CD4-positive, alpha-beta T cell (primary cell): ENCODE results near the gene H2AZ1. TPM values are rescaled to one million over a fixed set of nuclear protein-coding genes. Genes with fewer than 3 reads are reported as not detected.
A peak's percentile ranks its signal among the peaks of the same experiment; 100 is the strongest.

ENCODE experiments used
- ATAC-seq: fragments of 200-7000 bp; cut with Tn5 transposase; one replicate; pipeline ENCODE4 v1.10.0; 2022; ENCODE audit warnings: mild to moderate bottlenecking; ENCODE audit not compliant: poor library complexity
- CTCF ChIA-PET: fragments of 350-600 bp; sonication (Branson Sonifier 250); formaldehyde crosslinking; loops from one replicate; lab custom pipeline; 2021; ENCODE audit warnings: antibody characterized with exemption, inconsistent platforms; lab: Charles Lee
- POLR2A ChIA-PET: fragments of 350-600 bp; sonication (Branson Sonifier 250); formaldehyde crosslinking; loops from one replicate; lab custom pipeline; 2021; ENCODE audit warnings: antibody characterized with exemption, inconsistent platforms; lab: Charles Lee
- DNase-seq, 14 experiments: peaks; one replicate each; pipeline ENCODE4 v3.0.0-alpha.2; 2013 to 2020; ENCODE audit warnings: mixed read lengths in 2 of 14
- H3K27ac ChIP-seq, 2 donors: one replicate each; pipeline versions ENCODE4 v1.5.1 to v1.7.0; 2013; ENCODE audit warnings: low read length in 2 of 2, low read depth in 1 of 2, mild to moderate bottlenecking in 1 of 2
- H3K27me3 ChIP-seq, 2 experiments: 1 replicate in 1 of 2; 2 replicates in 1 of 2; pipeline versions ENCODE4 v1.6.1 to v1.7.0; 2013; ENCODE audit warnings: low read length in 2 of 2, control low read depth in 1 of 2, mild to moderate bottlenecking in 1 of 2, moderate library complexity in 1 of 2; ENCODE audit not compliant: insufficient read depth in 2 of 2, control insufficient read depth in 1 of 2
- H3K36me3 ChIP-seq: one replicate; pipeline ENCODE4 v1.6.1; 2013; ENCODE audit warnings: low read length, control low read depth; ENCODE audit not compliant: insufficient read depth
- H3K4me1 ChIP-seq: one replicate; pipeline ENCODE4 v1.6.1; 2013; ENCODE audit warnings: low read length, control low read depth; ENCODE audit not compliant: insufficient read depth
- H3K4me3 ChIP-seq: one replicate; pipeline ENCODE4 v1.5.1; 2013; ENCODE audit warnings: mild to moderate bottlenecking, low read length, moderate library complexity
- H3K9me3 ChIP-seq, 2 experiments: 1 replicate in 1 of 2; 2 replicates in 1 of 2; pipeline versions ENCODE4 v1.6.1 to v1.7.0; 2013; ENCODE audit warnings: low read length in 2 of 2, mild to moderate bottlenecking in 2 of 2, control low read depth in 1 of 2, moderate library complexity in 1 of 2; ENCODE audit not compliant: control insufficient read depth in 1 of 2, insufficient read depth in 1 of 2
- H3K27ac Mint-ChIP-seq: one replicate; pipeline ENCODE4 v1.8.0; 2020; ENCODE audit warnings: mixed read lengths
- H3K27me3 Mint-ChIP-seq: one replicate; pipeline ENCODE4 v1.8.0; 2021; ENCODE audit warnings: mixed read lengths
- H3K36me3 Mint-ChIP-seq: one replicate; pipeline ENCODE4 v1.8.0; 2021; ENCODE audit warnings: low read depth, mixed read lengths
- H3K4me1 Mint-ChIP-seq: one replicate; pipeline ENCODE4 v1.8.0; 2021; ENCODE audit warnings: low read depth, mixed read lengths
- H3K4me3 Mint-ChIP-seq: one replicate; pipeline ENCODE4 v1.8.0; 2020; ENCODE audit warnings: mild to moderate bottlenecking, mixed read lengths
- H3K9me3 Mint-ChIP-seq: one replicate; pipeline ENCODE4 v1.8.0; 2020; ENCODE audit warnings: mixed read lengths
- intact Hi-C, 2 experiments: fragments of 100-400 bp; cut with DNase I in 1 of 2; cut with micrococcal nuclease in 1 of 2; formaldehyde crosslinking; loops; one replicate each; pipeline versions ENCODE4 v1.15.1 to v1.9.0; 2023 to 2025; cut with DNase I, micrococcal nuclease
- total RNA-seq, 174 experiments: library from RNA in 2 of 174; stranded (reverse) in 2 of 174; gene quantifications; one replicate each; pipeline ENCODE4 v1.2.3 and lab custom pipeline; 2021 to 2026
- TF ChIP-seq, protein P1 (sequence below): fragments of 200-600 bp; IDR thresholded peaks from one replicate; pipeline ENCODE4 v1.8.0; 2022; ENCODE audit warnings: antibody characterized with exemption, mild to moderate bottlenecking

Gene H2AZ1
- total RNA-seq, 2 experiments from 2014 or later, result 96.3 to 102 TPM

DNA sequence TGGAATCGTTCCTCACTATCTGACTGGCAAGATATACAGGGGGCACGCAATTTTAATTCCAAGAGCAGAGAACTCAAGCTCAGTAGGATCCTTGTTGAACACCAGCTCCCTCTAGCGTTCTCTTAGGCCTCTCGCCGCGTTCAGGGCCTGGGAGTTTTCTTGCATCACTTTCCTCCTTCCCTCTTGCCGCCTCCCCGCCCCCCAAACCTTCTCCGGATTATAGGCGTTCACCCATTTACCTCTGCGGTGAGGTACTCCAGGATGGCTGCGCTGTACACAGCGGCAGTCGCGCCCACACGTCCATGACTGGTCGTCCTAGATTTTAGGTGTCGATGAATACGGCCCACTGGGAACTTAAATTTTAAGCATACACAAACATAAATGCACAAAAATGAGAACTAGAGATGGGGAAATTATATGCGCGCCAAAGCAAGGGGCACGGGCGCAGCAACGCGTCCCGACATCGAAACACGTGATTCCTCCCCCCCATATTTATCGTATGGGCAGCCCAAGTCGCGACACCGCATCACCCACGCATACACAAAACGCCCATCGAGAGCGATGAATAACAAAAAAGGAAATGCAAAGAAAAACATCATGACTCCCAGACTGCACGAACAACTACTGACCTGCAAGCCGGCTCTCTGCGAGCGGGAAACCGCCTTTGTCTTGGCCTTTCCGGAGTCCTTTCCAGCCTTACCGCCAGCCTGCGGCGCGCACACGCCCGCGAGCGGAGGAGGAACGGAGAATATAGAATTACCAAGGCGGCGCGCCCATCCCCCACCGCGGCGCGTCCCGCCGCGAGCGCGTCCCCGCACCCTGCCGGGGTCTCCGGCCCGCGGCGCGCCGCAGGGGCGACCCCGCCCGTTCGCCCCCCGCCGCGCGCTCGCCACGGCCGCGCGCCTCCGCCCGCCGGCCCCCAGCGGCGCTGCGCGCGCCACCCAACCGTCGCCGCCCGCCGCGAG is 759 bp downstream of the H2AZ1 start:
- POLR2A ChIA-PET, result interaction anchor here (0.6 to 4.4 kb wide), 32 partner anchors 10 to 1379 kb away, joined by 3 to 109 read pairs (median 5); partner anchors contain the start of genes DAPP1, LAMTOR3, METAP1 and TRMT10A
- no peaks in the 10 kb centered on the region for H3K27me3 Mint-ChIP-seq
- H3K4me3 ChIP-seq, result peak overlapping the region; percentile 93

DNA sequence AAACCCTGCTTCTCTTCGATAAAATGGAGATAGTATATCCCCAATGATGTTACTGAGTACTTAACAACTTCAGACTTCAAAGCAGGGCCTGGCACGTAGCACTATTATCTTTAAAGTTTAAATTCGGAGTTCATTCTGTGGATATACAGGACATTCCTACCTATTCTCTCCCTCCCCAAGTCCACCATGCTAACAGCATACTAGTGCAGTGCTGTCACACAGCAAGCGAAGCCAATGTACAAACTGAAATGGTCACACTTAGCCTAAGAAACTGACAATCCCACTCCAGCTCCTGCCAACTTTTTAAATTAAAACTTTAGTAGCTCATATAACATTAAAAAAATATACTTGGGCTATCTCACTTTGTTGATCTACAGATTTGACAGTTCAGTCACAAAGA is 2.5 kb downstream of the H2AZ1 start:
- Mint-ChIP-seq H3K27ac (no peak overlapping the region), H3K4me3 (peak overlapping the region; percentile 96), H3K36me3 (peaks cover 49% of the 10 kb centered on the region), H3K27me3 (no peaks in the 10 kb centered on the region), H3K4me1 (peaks cover 49% of the 10 kb centered on the region), H3K9me3 (no peaks in the 10 kb centered on the region)
- H3K36me3 ChIP-seq, result peaks cover 12% of the 10 kb centered on the region
- no peaks in the 10 kb centered on the region for H3K9me3 ChIP-seq
- H3K4me3 ChIP-seq, result peak overlapping the region; percentile 80
- H3K4me1 ChIP-seq, result peaks cover 35% of the 10 kb centered on the region
- DNase-seq, result no peak
- intact Hi-C loops, result loop anchor here (2.0 to 5.0 kb wide), 11 partner anchors 27 to 1400 kb away; partner anchors contain the start of genes EIF4E (in 2 of the 2), METAP1 (in 2 of the 2), DAPP1 (in 1 of the 2) and LAMTOR3 (in 1 of the 2)
- CTCF ChIA-PET, result interaction anchor here (1.3 to 2.8 kb wide), 5 partner anchors 25 to 139 kb away, joined by 3 to 17 read pairs (median 4); partner anchors contain the start of gene LAMTOR3
- TF ChIP-seq, protein P1, sequence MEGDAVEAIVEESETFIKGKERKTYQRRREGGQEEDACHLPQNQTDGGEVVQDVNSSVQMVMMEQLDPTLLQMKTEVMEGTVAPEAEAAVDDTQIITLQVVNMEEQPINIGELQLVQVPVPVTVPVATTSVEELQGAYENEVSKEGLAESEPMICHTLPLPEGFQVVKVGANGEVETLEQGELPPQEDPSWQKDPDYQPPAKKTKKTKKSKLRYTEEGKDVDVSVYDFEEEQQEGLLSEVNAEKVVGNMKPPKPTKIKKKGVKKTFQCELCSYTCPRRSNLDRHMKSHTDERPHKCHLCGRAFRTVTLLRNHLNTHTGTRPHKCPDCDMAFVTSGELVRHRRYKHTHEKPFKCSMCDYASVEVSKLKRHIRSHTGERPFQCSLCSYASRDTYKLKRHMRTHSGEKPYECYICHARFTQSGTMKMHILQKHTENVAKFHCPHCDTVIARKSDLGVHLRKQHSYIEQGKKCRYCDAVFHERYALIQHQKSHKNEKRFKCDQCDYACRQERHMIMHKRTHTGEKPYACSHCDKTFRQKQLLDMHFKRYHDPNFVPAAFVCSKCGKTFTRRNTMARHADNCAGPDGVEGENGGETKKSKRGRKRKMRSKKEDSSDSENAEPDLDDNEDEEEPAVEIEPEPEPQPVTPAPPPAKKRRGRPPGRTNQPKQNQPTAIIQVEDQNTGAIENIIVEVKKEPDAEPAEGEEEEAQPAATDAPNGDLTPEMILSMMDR, result no peak
- H3K27me3 ChIP-seq, result no peaks in the 10 kb centered on the region
- POLR2A ChIA-PET, result interaction anchor here (0.6 to 4.4 kb wide), 19 partner anchors 12 to 859 kb away, joined by 3 to 109 read pairs (median 7); partner anchors contain the start of genes ADH5, DAPP1, LAMTOR3 and TRMT10A
- peak overlapping the region; percentile 82 to 92 for H3K27ac ChIP-seq
- ATAC-seq, result no peak

More for the DNA sequence above, 759 bp downstream of the H2AZ1 start:
- Mint-ChIP-seq H3K27ac (no peak overlapping the region), H3K4me3 (no peak overlapping the region), H3K36me3 (peaks cover 32% of the 10 kb centered on the region), H3K9me3 (no peaks in the 10 kb centered on the region), H3K4me1 (peaks cover 31% of the 10 kb centered on the region)
- H3K27ac ChIP-seq, result peak overlapping the region; percentile 84 to 90
- no peaks in the 10 kb centered on the region for H3K27me3 ChIP-seq
- peaks cover 33% of the 10 kb centered on the region for H3K4me1 ChIP-seq
- CTCF ChIA-PET, result interaction anchor here (0.6 to 2.8 kb wide), 20 partner anchors 9 to 1805 kb away, joined by 3 to 17 read pairs (median 4); partner anchors contain the start of genes LAMTOR3, METAP1 and TRMT10A
- TF ChIP-seq, protein P1, result peak; percentile 86
- intact Hi-C loops, result loop anchor here (1.0 to 5.0 kb wide), 10 partner anchors 29 to 1398 kb away; partner anchors contain the start of genes DAPP1 (in 1 of the 2), EIF4E (in 1 of the 2), LAMTOR3 (in 1 of the 2) and METAP1 (in 1 of the 2)
- ATAC-seq (peak; percentile 37), DNase-seq (peak; percentile 72 to 95 (median 82))
- H3K36me3 ChIP-seq, result peaks cover 12% of the 10 kb centered on the region
- H3K9me3 ChIP-seq, result no peaks in the 10 kb centered on the region

DNA sequence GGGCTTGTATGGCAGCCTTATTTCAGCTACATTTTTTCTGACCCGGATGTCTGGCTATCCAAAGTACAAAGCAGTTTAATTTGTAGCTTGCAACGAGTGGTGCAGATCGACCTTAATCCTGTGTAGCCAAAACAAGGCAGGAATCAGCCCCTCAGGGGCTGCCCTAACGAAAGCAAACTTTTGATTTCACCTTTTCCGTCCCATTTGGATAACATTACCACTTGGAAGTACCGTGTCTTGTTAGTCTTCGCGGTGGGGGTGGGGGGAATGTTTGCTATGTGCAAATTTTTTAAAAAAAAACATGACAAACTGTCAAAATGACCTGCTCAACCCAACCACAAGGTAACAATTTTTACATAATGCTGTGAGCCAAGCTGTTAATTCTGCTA is 2.9 kb downstream of the H2AZ1 start:
- DNase-seq (no peak), ATAC-seq (no peak)
- Histone ChIP-seq H3K4me3 (peak overlapping the region; percentile 80), H3K36me3 (peaks cover 12% of the 10 kb centered on the region), H3K9me3 (no peaks in the 10 kb centered on the region), H3K4me1 (peaks cover 35% of the 10 kb centered on the region), H3K27me3 (no peaks in the 10 kb centered on the region), H3K27ac (peak overlapping the region; percentile 82 to 92)
- ChIA-PET POLR2A (interaction anchor here (0.6 to 4.4 kb wide), 22 partner anchors 12 to 1686 kb away, joined by 3 to 109 read pairs (median 7); partner anchors contain the start of genes ADH5, DAPP1, EIF4E and LAMTOR3), CTCF (interaction anchor here (1.0 to 2.8 kb wide), 5 partner anchors 11 to 139 kb away, joined by 3 to 17 read pairs (median 4); partner anchors contain the start of gene LAMTOR3)
- H3K4me3 Mint-ChIP-seq, result peak overlapping the region; percentile 96
- intact Hi-C loops, result loop anchor here (2.0 to 5.0 kb wide), 6 partner anchors 52 to 1400 kb away; partner anchors contain the start of genes EIF4E (in 2 of the 2), METAP1 (in 2 of the 2), LAMTOR3 (in 1 of the 2) and PPP3CA (in 1 of the 2)
- H3K4me1 Mint-ChIP-seq, result peaks cover 53% of the 10 kb centered on the region
- no peaks in the 10 kb centered on the region for H3K27me3 Mint-ChIP-seq
- H3K36me3 Mint-ChIP-seq, result peaks cover 50% of the 10 kb centered on the region
- no peaks in the 10 kb centered on the region for H3K9me3 Mint-ChIP-seq
- TF ChIP-seq, protein P1, result no peak
- no peak overlapping the region for H3K27ac Mint-ChIP-seq
